Kasumi-1 (cell line): ENCODE measurements around the gene SHB.
"Not testable (repeated sequence)": the region's sequence is repeated elsewhere in the genome, so short reads cannot be mapped to it uniquely, and the experiment has no call there.

Source experiments
- DNase-seq, 2 experiments: peaks; one replicate each; lab custom pipeline; 2025; lab: John Stamatoyannopoulos, UW

The SHB gene

DNA sequence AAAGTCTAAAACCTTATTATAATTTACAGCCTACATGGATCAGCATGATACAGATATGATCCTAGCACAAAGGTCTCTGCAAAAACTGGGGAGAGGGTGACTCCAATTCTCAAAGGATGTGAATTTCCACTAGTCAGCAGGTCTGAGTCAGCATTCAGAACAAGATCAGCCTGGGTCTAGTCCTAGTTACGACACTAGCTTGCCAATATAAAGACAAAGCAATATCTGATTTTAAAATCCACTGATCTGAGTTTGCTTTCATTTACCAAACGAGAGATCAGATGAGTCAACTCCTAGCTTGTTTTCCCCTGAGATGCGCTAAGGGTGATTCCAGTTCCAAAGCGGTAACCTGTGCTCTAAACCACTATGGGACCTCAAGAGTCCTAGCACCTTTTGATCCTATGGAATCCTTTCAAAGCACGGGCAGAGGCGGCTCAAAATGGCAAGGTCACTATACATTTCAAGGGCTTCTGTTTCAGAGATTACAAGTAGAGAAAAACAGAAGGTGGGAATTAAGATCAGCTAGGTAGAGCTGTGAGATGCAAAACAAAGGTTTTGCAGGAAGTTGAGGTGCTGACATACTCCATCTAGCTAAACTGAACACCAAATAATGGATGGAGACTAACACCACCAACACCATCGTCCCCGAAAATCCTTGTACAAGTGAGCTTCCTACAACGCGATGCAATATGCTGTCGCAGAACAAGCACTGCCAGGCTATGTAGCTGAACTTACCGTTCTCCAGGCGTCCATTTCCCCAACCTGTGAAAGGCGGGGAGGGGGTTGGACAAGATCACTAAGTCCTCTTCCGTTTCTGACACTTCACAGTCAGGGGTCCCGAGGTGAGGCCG, 166.0 kb downstream of the SHB start:
- peak; percentile 10 to 48 for DNase-seq

GRCh38 chr9:37902131-37902530, 166.9 kb downstream of the SHB start:
- DNase-seq = no peak

- DNase-seq = no peak
Observed at GRCh38 chr9:37899041-37899440, 170.0 kb downstream of the SHB start.

DNA sequence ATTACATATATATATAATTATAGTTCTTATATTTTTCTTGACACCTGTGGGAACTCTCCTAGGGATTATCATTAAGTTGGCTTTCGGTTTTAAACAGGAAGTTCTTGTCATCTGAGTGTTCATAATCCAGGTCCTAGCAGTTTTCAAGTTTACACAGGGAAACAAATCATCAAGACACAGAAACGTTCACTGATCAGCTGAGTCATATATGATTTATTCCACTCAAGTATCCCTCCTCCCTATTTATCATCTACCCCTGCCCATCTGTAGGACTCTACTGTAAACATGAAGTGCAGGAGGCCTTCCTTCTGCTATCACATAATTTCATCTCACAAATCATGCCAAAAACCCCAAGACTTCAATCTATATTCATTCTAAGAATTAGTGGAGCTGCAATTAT, 171.4 kb downstream of the SHB start:
- no peak for DNase-seq

DNA sequence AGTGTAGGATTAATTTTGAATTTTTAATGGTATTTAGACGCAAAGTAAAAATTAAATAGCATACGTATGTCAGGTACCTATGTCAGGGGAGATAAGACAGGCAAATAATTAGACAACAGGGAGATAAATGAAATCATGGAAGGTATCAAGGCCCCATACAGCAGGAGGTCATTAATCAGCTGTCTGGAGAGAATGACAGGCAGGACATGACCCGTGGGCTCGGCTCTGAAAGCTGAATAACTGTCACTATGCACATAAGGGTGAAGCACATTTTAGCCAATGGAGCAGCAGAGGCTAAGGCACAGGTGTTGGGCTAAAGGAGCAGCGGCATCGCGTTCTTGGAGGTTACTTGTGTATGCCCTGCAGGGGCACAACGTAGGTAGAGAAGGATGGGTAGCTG, 177.0 kb downstream of the SHB start:
- DNase-seq = no peak

DNA sequence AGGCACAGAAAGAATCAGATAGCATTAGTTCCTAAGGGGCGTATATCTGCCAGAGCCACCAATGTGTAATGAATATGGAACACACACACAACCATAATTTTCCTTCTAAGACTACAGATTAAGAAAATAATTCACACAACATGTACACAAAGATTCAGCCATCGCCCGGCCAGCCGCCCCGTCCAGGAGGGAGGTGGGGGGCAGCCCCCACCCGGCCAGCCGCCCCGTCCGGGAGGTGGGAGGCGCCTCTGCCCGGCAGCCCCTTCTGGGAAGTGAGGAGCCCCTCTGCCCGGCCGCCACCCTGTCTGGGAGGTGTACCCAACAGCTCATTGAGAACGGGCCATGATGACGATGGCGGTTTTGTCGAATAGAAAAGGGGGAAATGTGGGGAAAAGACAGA, 178.0 kb downstream of the SHB start:
- not testable (repeated sequence) for DNase-seq

DNA sequence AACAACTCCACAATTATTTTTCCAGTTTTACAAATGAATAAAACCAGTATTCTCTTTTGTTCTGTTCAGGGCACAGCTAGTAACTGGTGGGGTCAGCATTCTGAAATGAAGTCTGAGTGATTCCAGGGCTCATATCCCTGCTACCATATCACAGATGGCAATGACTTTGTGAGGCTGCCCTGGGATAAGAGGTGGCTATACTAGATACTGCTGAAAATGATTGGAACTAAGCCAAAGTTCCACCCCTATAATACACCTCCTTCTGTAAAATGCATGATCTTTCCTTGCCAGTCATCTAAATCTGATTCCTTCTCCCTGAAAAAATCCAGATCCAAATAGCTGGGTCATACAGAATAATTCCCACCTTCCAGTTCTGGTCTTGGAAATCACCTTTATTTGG, 179.5 kb downstream of the SHB start:
- DNase-seq = no peak

DNA sequence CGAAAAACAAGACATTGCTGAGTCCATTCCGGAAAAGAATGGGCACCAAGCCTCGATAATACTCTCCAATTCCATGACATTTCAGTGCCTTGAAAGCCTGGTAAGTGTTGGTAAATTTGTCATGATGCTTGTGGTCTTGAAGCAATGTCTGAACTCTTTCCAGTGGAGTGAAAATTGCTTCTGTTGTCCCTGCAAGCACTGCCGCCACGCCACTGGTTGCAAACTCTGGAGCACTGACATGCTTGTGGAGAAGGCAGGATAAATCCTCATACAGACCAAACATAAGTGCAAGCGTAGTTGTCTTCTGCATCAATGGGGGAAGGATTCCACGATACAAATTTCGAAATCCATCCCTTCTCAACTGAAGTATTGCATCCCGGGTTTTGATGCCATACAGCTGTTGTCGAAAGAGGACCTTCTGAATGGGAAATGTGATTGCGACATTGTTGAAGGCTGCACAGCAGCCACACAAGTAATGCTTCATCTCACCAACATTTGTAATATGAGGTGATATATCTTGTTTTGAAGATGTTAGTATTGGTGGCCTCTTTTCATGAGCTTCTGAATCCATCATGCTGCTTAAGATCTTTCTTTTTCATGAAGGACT, 180.9 kb downstream of the SHB start:
- DNase-seq = peak; percentile 23 to 25

- DNase-seq = no peak
Observed at GRCh38 chr9:37880916-37881479, 188.0 kb downstream of the SHB start.

- DNase-seq = no peak
Observed at GRCh38 chr9:37876376-37876775, 192.7 kb downstream of the SHB start.

DNA sequence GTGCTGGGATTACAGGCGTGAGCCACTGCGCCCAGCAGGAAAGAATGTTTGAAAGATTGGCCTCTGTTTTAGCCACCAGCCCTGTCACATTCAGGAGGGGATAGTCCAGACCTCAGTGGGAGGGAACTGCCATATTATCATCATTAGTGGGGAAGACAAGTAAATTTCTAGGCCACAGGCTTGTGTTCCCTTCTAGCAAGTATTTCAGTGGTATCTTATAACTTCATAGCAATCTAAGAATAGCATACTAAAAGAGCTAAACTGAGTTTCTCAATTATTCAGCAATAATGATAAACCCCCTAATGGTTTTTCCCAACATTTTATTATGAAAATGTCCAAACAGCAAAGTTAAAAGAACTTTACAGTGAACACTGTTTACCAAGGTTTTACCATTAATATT, 195.1 kb downstream of the SHB start:
- no peak for DNase-seq

DNA sequence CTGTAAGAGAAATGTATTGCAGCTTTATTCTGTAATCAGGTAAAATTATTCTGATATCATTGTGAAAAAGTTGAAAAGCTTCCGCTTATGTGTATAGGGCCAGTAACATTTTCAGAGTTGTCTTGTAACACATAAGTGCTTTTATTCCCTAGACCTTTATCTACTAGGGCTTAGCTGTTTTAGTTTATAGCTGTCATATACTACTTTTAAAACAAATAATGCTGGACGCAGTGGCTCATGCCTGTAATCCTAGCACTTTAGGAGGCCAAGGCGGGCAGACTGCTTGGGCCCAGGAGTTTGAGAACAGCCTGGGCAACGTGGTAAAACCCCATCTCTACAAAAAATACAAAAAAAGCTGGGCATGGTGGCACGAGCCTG, 198.2 kb downstream of the SHB start:
- DNase-seq = no peak

DNA sequence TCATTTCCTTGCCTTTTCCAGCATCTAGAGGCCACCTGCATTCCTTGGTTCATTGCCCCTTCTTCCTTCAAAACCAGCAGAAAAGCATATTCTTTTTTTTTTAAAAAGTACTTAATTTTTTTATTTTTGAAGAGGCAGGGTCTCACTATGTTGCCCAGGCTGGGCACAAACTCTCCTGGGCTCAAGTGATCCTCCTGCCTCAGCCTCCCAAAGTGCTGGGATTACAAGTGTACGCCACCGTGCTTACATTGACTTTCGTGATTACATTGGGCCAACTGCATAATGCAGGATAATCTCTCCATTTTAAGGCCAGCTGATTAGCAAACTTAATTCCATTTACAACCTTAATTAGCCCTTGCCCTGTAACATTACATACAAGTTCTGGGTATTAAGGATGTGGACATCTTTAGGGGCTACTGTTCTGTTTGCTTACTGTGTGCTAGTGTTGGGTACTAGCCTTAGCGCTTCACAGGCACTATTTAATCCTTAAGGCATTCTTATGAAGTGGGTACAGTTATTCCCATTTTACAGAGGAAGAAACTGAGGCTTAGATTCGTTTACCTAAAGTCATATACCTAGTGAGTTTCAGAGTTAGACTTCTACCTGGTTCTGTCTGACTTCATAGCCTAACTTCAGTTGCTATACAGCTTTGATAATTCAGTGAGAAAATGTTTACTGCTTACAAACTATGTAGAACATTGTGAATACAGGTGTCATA, 198.8 kb downstream of the SHB start:
- no peak for DNase-seq
